A673 (cell line): ENCODE results near the gene TMED1.

Experiments used
- CTCF ChIP-seq: fragments of 300-800, 200-600 bp; sonication (generic); conservative IDR thresholded peaks from 2 replicates; pipeline ENCODE4 v1.5.1; 2017; ENCODE audit warnings: low read depth, mild to moderate bottlenecking, antibody characterized with exemption, low read length, moderate library complexity, mixed read lengths
- EZH2 ChIP-seq: fragments of 200-600 bp; sonication (generic); IDR thresholded peaks from 2 replicates; pipeline ENCODE4 v1.6.1; 2017; ENCODE audit warnings: borderline replicate concordance, low read depth, mild to moderate bottlenecking, mixed read lengths, antibody characterized with exemption, low read length; ENCODE audit not compliant: poor library complexity, severe bottlenecking

- no peak for TF ChIP-seq CTCF
- no peak for TF ChIP-seq EZH2
Observed at GRCh38 chr19:10852098-10852800, 16.2 kb upstream of the TMED1 start.
